GM12874 (cell line): ENCODE measurements around the gene MMS19.

ENCODE experiments used
- TF ChIP-seq, protein P1 (sequence below): IDR thresholded peaks from 2 replicates; pipeline ENCODE4 v1.5.1; 2011; ENCODE audit warnings: low read depth, mild to moderate bottlenecking, control low read depth, low read length, moderate library complexity; ENCODE audit not compliant: insufficient read depth

MMS19 gene

DNA sequence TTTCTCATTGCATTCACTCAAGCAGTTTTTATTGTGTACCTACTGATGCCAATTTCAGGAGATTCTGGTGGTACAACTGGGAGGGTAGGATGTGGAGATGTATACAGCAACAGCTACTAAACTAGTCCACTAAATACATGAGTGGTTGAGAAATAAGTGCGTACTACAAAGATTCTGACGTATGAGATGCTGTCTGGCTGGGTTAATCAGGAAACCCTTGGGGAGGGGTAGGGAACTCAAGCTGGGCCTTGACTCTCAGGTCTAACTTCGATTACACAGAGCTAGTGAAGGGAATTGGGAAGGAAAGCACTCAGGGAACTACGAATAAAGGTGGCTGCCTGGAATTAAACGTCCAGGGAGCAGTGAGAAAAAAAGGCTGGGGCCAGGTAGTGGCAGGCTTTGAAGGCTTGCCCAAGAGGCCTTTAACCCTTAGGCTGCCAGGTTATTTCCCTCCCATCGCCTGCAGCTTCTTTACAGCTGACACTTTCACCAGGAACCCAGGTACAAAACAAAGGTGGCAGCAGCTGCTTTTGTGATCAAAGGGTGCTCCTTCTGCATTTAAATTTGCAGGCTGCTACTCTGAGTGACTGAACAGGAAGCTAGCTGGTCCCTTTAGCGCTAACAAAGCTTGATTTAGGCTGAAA is 3.2 kb downstream of the MMS19 start:
- TF ChIP-seq, protein P1, sequence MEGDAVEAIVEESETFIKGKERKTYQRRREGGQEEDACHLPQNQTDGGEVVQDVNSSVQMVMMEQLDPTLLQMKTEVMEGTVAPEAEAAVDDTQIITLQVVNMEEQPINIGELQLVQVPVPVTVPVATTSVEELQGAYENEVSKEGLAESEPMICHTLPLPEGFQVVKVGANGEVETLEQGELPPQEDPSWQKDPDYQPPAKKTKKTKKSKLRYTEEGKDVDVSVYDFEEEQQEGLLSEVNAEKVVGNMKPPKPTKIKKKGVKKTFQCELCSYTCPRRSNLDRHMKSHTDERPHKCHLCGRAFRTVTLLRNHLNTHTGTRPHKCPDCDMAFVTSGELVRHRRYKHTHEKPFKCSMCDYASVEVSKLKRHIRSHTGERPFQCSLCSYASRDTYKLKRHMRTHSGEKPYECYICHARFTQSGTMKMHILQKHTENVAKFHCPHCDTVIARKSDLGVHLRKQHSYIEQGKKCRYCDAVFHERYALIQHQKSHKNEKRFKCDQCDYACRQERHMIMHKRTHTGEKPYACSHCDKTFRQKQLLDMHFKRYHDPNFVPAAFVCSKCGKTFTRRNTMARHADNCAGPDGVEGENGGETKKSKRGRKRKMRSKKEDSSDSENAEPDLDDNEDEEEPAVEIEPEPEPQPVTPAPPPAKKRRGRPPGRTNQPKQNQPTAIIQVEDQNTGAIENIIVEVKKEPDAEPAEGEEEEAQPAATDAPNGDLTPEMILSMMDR = no peak

DNA sequence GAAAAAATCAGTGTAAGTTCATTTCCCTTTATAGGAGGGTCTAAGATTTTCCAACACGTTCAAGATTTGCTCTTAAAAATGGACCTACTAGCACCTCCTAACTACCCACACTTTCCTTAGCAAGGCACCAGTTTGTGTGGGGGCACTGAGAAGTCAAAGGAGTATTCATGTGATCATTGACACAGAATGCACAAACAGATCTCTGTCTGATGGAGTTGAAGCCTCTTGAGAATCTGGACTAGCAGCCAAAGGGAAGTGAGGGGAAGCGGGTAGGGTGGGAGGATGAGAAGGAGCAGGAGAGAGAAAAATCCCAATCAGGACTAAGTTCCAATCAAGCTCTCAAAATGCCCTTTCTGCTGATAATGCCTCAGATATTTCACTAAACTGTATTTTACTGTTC is 4.1 kb downstream of the MMS19 start:
- TF ChIP-seq, protein P1 = no peak

DNA sequence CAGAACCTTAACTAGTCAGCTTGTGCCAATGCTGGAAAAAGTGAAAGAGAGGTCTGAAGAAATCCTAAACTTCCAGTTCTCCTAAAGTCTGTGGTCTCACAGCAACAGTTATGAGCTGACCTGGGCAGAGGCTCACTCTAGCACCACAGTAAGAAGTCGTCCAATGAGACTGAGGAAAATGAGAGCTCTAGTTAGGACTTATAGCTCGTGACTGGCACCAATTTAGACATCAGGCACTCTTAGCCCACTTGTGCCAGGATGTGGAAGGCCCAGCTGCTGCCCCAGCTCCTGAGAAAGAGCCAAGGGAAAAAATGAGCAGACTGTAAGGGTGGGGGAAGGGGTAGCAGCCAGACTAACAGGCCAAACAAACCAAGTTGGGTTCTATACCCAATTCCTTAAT is 7.6 kb downstream of the MMS19 start:
- TF ChIP-seq, protein P1 = no peak

DNA sequence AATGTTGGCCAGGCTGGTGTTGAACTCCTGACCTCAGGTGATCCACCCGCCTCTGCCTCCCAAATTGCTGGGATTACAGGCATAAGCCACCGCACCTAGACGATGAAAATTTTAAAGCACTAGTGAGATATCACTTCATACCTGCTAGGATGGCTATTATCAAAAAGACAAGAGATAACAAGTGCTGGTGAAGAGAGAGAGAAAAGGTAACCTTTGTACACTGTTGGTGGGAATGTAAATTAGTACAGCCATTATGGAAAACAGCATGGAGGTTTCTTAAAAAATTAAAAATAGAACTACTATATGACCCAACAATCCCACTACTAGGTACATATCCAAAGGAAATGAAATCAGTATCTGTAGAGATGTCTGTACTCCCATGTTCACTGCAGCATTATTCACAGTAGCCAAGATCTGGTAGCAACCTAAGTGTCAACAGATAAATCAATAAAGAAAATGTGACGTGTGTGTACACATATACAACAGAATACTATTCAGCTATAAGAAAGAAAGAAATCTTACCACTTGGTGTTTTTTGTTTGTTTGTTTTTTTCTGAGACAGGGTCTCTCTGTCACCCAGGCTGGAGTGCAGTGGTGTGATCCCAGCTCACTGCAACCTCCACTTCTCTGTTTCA is 12.5 kb downstream of the MMS19 start:
- TF ChIP-seq, protein P1 = no peak

DNA sequence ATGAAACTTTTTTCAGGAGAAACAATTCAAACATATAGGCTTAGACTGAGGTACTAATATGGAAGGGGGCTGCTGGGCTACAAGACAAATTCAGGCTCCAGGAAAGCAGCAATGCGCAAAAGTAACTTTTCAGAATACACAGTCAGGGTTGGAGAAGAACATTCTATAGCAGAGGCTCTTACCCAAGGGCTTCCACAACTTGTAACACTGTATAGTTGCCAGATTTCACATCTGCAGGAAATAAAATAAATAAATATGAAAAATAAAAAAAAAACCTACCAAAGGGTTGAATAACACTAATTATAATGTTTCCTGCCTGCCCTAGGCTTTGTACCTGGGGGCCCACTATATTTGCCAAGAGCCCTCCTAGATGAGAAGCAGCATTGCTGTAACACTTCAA is 14.3 kb downstream of the MMS19 start:
- TF ChIP-seq, protein P1 = no peak

DNA sequence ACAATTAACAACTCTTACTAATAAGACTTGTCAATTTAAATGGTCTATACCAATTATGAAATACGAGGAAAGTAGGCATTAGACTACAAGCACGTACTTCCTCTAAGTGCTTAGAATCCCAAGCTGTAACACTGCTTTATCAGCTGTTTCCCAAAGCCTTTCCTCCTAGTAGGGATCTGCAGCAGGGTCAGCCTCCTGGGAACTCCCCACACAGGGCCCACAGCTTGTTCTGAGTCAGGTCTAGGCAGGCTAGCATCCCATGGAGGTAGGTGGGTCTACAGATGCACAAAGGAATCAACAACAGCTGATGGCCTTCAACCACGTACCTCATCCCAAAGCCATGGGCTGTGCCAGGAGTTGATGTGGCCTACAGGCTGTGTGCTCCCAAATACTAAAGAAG is 14.7 kb downstream of the MMS19 start:
- TF ChIP-seq, protein P1 = no peak

DNA sequence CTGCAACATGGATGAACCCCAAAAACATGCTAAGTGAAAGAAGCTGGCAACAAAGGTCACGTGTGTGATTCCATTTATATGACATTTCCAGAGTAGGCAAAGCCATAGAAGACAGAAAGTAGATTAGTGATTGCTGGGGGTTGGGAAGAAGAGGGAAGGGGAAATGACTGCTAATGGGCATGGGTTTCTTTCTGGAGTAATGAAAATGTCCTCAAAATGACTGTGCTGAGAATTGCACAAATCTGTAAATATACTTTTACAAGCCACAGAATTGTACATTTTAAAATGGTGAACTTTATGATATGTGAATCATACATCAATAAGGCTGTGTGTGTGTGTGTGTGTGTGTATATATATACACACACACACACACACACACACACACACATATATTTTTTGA is 15.8 kb downstream of the MMS19 start:
- TF ChIP-seq, protein P1 = no peak
